ENCODE data around the gene PRF1.
"Not testable (repeated sequence)": the region's sequence is repeated elsewhere in the genome, so short reads cannot be mapped to it uniquely, and the experiment has no call there.

PRF1 gene

GRCh38 chr10:70593513-70593890 lies 9.0 kb downstream of the PRF1 start:
- no peak for DNase-seq

- DNase-seq, result no peak
These were observed 9.6 kb downstream of the PRF1 start for GRCh38 chr10:70592746-70593512.

- DNase-seq, result no peak
These were observed 10.3 kb downstream of the PRF1 start for GRCh38 chr10:70592186-70592735.

GRCh38 chr10:70590655-70591416 lies 11.7 kb downstream of the PRF1 start:
- no peak for DNase-seq

GRCh38 chr10:70589762-70590654 lies 12.5 kb downstream of the PRF1 start:
- no peak for DNase-seq

GRCh38 chr10:70588859-70589570 lies 13.5 kb downstream of the PRF1 start:
- DNase-seq, result no peak

GRCh38 chr10:70588255-70588654 lies 14.3 kb downstream of the PRF1 start:
- no peak for DNase-seq

GRCh38 chr10:70587045-70587658 lies 15.4 kb downstream of the PRF1 start:
- no peak for DNase-seq

GRCh38 chr10:70586348-70586930 lies 16.1 kb downstream of the PRF1 start:
- DNase-seq, result no peak

GRCh38 chr10:70585578-70586169 lies 16.9 kb downstream of the PRF1 start:
- no peak for DNase-seq

- DNase-seq, result no peak
These were observed 17.5 kb downstream of the PRF1 start for GRCh38 chr10:70584909-70585544.

- DNase-seq, result no peak
These were observed 18.2 kb downstream of the PRF1 start for GRCh38 chr10:70584366-70584765.

GRCh38 chr10:70583669-70584037 lies 18.9 kb downstream of the PRF1 start:
- no peak for DNase-seq

- DNase-seq, result no peak
These were observed 19.5 kb downstream of the PRF1 start for GRCh38 chr10:70582793-70583668.

- DNase-seq, result not testable (repeated sequence)
These were observed 21.4 kb downstream of the PRF1 start for GRCh38 chr10:70581176-70581575.

GRCh38 chr10:70579234-70580002 lies 23.1 kb downstream of the PRF1 start:
- DNase-seq, result no peak

- DNase-seq, result no peak
These were observed 24.1 kb downstream of the PRF1 start for GRCh38 chr10:70578371-70578947.

GRCh38 chr10:70576803-70577517 lies 25.6 kb downstream of the PRF1 start:
- DNase-seq, result no peak
